WI38 (cell line): ENCODE data around the gene CENPL.
A peak's percentile ranks its signal among the peaks of the same experiment; 100 is the strongest.
"Not testable (repeated sequence)": the region's sequence is repeated elsewhere in the genome, so short reads cannot be mapped to it uniquely, and the experiment has no call there.

ENCODE experiments used
- H3K4me3 ChIP-seq: 2 replicates; pipeline ENCODE4 v1.5.1; 2011; ENCODE audit warnings: low read depth, mild to moderate bottlenecking, control low read depth, low read length
- CTCF ChIP-seq: IDR thresholded peaks from 2 replicates; pipeline ENCODE4 v1.5.1; 2012; ENCODE audit warnings: low read depth, mild to moderate bottlenecking, control low read depth, low read length

CENPL gene

GRCh38 chr1:173853074-173853473 is 28.4 kb upstream of the CENPL start:
- TF ChIP-seq CTCF: no peak

GRCh38 chr1:173852105-173852504 is 27.4 kb upstream of the CENPL start:
- TF ChIP-seq CTCF: no peak
- no peak overlapping the region for H3K4me3 ChIP-seq

More at GRCh38 chr1:173853074-173853473, 28.4 kb upstream of the CENPL start:
- H3K4me3 ChIP-seq: 0 out of 2 replicates have a peak overlapping the region, but pooled peaks have one; percentile 6

- no peak overlapping the region for H3K4me3 ChIP-seq
- no peak for TF ChIP-seq CTCF
Observed at GRCh38 chr1:173832748-173833147, 8.1 kb upstream of the CENPL start.

- TF ChIP-seq CTCF: no peak
- no peak overlapping the region for H3K4me3 ChIP-seq
Observed at GRCh38 chr1:173827611-173828010, 2.9 kb upstream of the CENPL start.

GRCh38 chr1:173823781-173824314 is 835 bp downstream of the CENPL start:
- H3K4me3 ChIP-seq: peak overlapping the region; percentile 95
- no peak for TF ChIP-seq CTCF

- no peak for TF ChIP-seq CTCF
Observed at GRCh38 chr1:173821680-173822079, 3.0 kb downstream of the CENPL start.

GRCh38 chr1:173818459-173818858 is 6.2 kb downstream of the CENPL start:
- TF ChIP-seq CTCF: no peak

More at GRCh38 chr1:173821680-173822079, 3.0 kb downstream of the CENPL start:
- H3K4me3 ChIP-seq: no peak overlapping the region

GRCh38 chr1:173813654-173814053 is 11.0 kb downstream of the CENPL start:
- H3K4me3 ChIP-seq: not testable (repeated sequence)

More at GRCh38 chr1:173818459-173818858, 6.2 kb downstream of the CENPL start:
- H3K4me3 ChIP-seq: no peak overlapping the region
